ENCODE measurements around the gene P2RY1.
"Not testable (repeated sequence)": the region's sequence is repeated elsewhere in the genome, so short reads cannot be mapped to it uniquely, and the experiment has no call there.

The P2RY1 gene

DNA sequence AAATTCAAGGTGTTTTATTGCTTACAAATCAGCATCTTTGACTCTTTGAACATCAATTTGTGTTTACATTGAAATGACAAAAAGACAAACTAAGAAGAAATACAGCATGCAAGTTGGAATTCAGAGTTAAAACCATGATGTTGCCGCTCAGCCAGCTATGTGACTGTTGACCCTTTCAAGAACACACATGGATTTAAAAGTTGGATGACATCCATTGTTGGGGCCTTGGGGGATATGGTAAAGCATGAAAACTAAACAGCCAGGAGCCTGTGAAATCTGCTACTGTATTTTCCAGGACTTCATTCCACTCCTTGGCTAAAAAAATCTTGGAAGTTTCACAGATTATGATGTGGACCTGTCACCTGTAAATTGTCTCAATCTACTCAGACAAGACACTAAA is 4.6 kb downstream of the P2RY1 start:
- no peak for DNase-seq (ENCODE audit: low read depth)

- DNase-seq (ENCODE audit: low read depth) = no peak
Observed at GRCh38 chr3:152841131-152841530, 6.2 kb downstream of the P2RY1 start.

DNA sequence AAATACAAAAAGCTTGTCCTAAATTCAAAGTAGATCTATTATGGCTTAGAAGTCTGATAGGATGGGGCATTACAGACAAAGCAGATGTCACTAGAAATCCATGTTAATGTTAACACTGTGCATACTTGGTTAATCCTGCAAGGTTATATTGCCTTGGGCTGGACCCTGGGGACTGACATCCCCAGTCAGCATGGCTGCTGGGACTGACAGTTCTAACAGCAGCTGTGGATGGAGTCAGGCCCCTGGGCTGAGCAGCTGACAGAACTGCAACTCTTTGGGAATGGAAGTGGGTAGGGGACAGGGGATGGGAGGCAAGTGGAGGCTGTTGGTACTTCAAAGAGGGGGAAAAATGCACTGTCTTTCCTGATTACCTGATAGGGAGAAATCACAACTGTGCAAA is 7.5 kb downstream of the P2RY1 start:
- no peak for DNase-seq (ENCODE audit: low read depth)

DNA sequence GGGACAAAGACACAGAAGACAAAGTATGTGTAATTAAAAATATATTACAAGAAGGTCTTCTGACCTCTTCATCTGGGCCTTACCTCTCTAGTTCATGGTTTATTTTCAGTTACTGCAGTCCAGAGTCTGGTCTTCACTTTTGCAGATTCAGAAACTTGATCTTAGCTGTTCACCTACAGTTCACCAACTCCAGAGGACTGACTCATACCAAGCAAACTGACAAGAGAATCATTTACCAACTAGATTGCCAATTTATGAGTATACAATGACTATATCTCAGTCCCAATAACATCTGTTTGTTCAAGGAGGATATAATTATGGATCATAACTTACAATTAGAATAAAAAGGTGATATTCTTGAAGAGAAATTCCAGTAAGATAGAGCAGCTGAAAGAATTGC is 9.0 kb downstream of the P2RY1 start:
- no peak for DNase-seq (ENCODE audit: low read depth)

GRCh38 chr3:152846572-152847202 is 11.8 kb downstream of the P2RY1 start:
- not testable (repeated sequence) for DNase-seq (ENCODE audit: low read depth)

- not testable (repeated sequence) for DNase-seq (ENCODE audit: low read depth)
Observed at GRCh38 chr3:152847599-152847998, 12.7 kb downstream of the P2RY1 start.

DNA sequence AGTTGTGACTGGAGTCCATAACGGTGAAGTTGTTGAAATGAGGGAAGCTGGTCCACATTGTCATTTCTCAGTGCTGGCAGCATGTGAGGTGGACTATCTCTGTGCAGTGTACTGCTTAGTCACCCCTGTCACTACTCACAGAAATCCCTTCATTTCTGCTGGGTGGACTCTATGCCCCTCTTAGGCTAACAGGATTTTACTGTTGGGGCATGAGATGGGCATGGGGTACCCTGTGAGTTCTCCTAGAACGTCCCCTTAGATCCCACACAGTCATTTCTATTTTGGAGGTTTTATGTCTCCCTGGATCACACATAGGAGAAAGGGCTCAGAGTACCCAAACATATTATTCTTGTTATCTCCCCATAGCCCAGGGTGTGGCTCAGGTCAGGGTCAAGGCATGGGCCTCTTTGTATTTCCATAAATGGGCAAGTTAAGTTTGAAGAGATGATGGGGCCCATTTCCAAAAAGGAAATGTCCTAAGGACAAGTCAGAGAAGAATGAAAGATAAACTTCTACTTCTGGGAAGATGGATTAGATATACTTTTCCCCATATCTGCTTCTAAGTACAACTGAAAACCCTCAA is 15.2 kb downstream of the P2RY1 start:
- DNase-seq (ENCODE audit: low read depth) = no peak

DNA sequence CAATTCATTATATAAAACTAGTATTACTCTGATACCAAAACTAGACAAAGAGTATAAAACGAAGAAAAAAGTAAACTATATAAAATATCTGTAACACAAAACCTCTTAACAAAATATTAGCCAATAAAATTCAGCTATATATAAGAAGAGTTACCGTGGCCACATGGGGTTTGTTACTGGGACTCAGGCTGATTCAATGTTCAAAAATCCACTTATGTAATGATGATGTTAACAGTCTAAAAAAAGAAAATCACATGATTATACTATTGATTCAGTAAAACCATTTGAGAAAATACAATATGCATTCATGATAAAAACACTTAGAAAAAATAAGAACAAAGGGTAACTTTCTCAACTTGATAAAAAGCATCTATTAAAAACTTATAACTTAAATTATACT is 18.3 kb downstream of the P2RY1 start:
- peak; percentile 15 for DNase-seq (ENCODE audit: low read depth)

- DNase-seq (ENCODE audit: low read depth) = peak; percentile 24
Observed at GRCh38 chr3:152857082-152857481, 22.2 kb downstream of the P2RY1 start.

- DNase-seq (ENCODE audit: low read depth) = no peak
Observed at GRCh38 chr3:152858170-152858800, 23.4 kb downstream of the P2RY1 start.

GRCh38 chr3:152860736-152861135 is 25.8 kb downstream of the P2RY1 start:
- no peak for DNase-seq (ENCODE audit: low read depth)

- DNase-seq (ENCODE audit: low read depth) = no peak
Observed at GRCh38 chr3:152865668-152866245, 30.8 kb downstream of the P2RY1 start.

DNA sequence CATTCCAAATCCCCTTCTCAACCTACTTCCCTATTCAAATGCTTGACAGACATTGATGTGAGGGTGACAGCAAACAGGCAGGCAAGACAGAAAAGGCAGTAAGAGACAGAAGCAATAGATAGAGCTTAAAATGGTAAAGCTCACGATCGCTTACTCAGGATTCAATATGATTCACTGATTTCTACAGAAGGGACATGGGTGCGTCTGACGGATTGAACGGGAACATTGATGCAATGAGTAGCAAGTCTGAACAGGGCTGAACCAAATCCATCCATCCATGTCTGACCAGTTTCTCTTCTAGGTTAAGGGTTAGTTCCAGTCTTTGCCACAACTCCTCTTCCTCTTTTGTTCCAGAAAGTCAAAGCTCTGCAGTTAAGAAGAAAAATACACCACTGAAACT is 35.1 kb downstream of the P2RY1 start:
- DNase-seq (ENCODE audit: low read depth) = no peak

DNA sequence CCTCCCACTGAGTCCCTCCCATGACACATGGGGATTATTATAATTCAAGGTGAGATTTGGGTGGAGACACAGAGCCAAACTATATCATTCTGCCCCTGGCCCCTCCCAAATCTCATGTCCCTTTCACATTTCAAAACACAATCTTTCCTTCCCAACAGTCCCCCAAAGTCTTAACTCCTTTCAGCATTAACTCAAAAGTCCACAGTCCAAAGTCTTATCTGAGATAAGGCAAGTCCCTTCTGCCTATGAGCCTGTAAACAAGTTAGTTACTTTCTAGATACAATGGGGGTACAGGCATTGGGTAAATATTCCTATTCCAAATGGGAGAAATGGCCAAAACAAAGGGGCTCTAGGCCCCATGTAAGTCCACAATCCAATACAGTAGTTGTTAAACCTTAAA is 38.4 kb downstream of the P2RY1 start:
- DNase-seq (ENCODE audit: low read depth) = not testable (repeated sequence)

- no peak for DNase-seq (ENCODE audit: low read depth)
Observed at GRCh38 chr3:152874896-152875749, 40.2 kb downstream of the P2RY1 start.

- DNase-seq (ENCODE audit: low read depth) = no peak
Observed at GRCh38 chr3:152879130-152879789, 44.3 kb downstream of the P2RY1 start.

GRCh38 chr3:152879790-152880174 is 44.9 kb downstream of the P2RY1 start:
- DNase-seq (ENCODE audit: low read depth) = no peak

DNA sequence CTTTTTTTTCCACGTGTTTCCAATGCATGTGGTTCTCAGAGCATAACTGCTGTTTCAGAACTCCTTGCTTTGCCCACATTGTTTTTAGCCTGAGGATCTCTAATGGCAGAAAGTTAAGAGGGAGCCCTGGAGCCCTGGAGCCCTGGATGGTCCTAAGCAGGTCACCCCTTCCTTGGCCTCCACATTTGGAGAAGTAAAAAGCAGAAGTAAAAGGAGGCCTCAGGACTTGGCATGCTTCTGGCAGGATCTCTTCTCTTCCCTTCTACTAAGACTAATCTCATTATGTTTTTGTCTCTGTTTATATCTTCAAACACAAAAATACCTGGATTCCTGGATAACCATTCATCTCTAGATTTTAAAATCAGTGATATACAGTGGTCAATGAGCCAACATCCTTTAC is 50.1 kb downstream of the P2RY1 start:
- no peak for DNase-seq (ENCODE audit: low read depth)
